ENCODE results near the gene EFEMP1.

DNA sequence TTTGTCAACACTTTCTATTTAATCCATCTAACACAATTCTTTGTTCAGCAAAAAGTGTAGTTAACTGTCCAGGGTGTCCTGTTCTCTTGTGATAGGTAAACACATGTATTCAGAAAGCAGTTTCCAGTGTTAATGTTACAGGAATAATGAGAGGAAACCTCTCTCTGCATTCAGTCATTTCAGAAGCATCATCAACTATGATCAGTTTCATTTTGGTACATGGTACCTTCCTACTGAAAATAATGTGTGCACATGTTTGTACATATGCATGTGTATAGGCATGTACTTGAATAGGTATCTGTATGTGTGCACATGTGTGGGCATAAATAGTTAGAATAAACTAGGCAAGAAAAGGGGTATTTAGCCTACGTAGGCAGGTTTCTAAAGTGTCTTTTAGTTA lies 16.6 kb downstream of the EFEMP1 start:
- TF ChIP-seq, protein P1, sequence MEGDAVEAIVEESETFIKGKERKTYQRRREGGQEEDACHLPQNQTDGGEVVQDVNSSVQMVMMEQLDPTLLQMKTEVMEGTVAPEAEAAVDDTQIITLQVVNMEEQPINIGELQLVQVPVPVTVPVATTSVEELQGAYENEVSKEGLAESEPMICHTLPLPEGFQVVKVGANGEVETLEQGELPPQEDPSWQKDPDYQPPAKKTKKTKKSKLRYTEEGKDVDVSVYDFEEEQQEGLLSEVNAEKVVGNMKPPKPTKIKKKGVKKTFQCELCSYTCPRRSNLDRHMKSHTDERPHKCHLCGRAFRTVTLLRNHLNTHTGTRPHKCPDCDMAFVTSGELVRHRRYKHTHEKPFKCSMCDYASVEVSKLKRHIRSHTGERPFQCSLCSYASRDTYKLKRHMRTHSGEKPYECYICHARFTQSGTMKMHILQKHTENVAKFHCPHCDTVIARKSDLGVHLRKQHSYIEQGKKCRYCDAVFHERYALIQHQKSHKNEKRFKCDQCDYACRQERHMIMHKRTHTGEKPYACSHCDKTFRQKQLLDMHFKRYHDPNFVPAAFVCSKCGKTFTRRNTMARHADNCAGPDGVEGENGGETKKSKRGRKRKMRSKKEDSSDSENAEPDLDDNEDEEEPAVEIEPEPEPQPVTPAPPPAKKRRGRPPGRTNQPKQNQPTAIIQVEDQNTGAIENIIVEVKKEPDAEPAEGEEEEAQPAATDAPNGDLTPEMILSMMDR (IDR thresholded peaks at IDR 0.05), result no peak
- TF ChIP-seq POLR2A (IDR thresholded peaks at IDR 0.05), result no peak

Measured in esophagus squamous epithelium (tissue), 4 donors.